Suprapubic skin (tissue), 4 donors: Measurements from ENCODE around the gene APOB.

Experiments used
- EP300 ChIP-seq: sonication (generic); formaldehyde crosslinking; IDR thresholded peaks from one replicate; pipeline ENCODE4 v1.6.1; 2017; ENCODE audit warnings: antibody characterized with exemption
- POLR2A ChIP-seq, 2 donors: fragments of 450-650 bp; IDR thresholded peaks; one replicate each; pipeline ENCODE4 v1.6.1; 2017; ENCODE audit warnings: antibody characterized with exemption in 2 of 2, mild to moderate bottlenecking in 2 of 2, moderate library complexity in 2 of 2
- POLR2AphosphoS5 ChIP-seq, 3 donors: sonication (generic); formaldehyde crosslinking; IDR thresholded peaks; one replicate each; pipeline ENCODE4 v1.6.1; 2017; ENCODE audit warnings: antibody characterized with exemption in 3 of 3
- TF ChIP-seq, protein P1 (sequence below), 2 donors: fragments of 200-600 bp in 1 of 2; fragments of 450-650 bp in 1 of 2; sonication (generic) in 1 of 2; IDR thresholded peaks; one replicate each; pipeline ENCODE4 v1.5.1; 2016 to 2019; ENCODE audit warnings: antibody characterized with exemption in 2 of 2, mild to moderate bottlenecking in 1 of 2, moderate library complexity in 1 of 2

DNA sequence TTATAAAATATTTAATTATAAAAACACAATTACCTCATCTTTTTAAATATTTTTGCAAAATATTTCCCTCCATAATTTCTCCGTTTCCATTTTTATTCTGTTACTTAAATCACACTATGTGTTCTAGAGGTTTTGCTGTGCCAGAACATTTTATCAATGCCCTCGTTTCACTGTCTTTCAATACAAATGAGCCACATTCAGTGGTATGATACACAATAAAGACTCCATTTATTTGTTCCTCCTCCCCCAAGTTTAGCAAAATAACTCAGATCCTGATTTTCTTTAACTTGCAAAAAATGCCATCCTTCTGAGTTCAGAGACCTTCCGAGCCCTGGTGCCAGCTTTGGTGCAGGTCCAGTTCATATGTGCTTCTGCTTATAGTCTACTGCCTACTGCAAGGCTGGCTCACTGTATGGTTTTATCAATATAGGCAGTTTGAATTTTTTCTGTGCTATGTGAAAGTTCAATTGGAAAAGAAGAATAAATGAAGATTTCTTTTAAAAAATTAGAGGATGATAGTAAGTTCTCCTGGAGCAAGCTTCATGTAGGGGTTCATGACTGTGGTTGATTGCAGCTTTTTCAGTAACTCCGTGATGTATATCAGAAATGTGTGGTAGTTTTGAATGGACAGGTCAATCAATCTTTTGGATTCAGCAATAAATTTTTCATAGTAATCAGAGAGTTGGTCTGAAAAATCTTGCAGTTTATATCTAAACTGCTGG, 42.5 kb downstream of the APOB start:
- TF ChIP-seq, protein P1, sequence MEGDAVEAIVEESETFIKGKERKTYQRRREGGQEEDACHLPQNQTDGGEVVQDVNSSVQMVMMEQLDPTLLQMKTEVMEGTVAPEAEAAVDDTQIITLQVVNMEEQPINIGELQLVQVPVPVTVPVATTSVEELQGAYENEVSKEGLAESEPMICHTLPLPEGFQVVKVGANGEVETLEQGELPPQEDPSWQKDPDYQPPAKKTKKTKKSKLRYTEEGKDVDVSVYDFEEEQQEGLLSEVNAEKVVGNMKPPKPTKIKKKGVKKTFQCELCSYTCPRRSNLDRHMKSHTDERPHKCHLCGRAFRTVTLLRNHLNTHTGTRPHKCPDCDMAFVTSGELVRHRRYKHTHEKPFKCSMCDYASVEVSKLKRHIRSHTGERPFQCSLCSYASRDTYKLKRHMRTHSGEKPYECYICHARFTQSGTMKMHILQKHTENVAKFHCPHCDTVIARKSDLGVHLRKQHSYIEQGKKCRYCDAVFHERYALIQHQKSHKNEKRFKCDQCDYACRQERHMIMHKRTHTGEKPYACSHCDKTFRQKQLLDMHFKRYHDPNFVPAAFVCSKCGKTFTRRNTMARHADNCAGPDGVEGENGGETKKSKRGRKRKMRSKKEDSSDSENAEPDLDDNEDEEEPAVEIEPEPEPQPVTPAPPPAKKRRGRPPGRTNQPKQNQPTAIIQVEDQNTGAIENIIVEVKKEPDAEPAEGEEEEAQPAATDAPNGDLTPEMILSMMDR (IDR thresholded peaks at IDR 0.05) = no peak
- TF ChIP-seq POLR2A (IDR thresholded peaks at IDR 0.05) (no peak), POLR2AphosphoS5 (IDR thresholded peaks at IDR 0.05) (no peak), EP300 (no peak)
